Measurements from ENCODE around the gene MIEF2.
"Not testable (repeated sequence)": the region's sequence is repeated elsewhere in the genome, so short reads cannot be mapped to it uniquely, and the experiment has no call there.

The MIEF2 gene

GRCh38 chr17:18267927-18268711 is 7.7 kb downstream of the MIEF2 start:
- Histone ChIP-seq H3K4me3 (ENCODE audit: extremely low read depth, insufficient read depth, low read length, poor library complexity, severe bottlenecking) (no peak overlapping the region), H3K9me3 (ENCODE audit: control insufficient read depth, low read length) (no peaks in the 10 kb centered on the region), H3K27ac (ENCODE audit: low read depth, low read length, severe bottlenecking) (peak overlapping the region; percentile 91), H3K36me3 (ENCODE audit: control insufficient read depth, insufficient read depth, low read length) (peaks cover 37% of the 10 kb centered on the region), H3K4me1 (ENCODE audit: control insufficient read depth, insufficient read depth, low read length, poor library complexity, severe bottlenecking) (peaks cover 19% of the 10 kb centered on the region)
- 43 to 44% methylated on average over 11 to 12 of the region's 14 CpGs for WGBS, 2 experiments (ENCODE audit: insufficient coverage in 2 of 2)

DNA sequence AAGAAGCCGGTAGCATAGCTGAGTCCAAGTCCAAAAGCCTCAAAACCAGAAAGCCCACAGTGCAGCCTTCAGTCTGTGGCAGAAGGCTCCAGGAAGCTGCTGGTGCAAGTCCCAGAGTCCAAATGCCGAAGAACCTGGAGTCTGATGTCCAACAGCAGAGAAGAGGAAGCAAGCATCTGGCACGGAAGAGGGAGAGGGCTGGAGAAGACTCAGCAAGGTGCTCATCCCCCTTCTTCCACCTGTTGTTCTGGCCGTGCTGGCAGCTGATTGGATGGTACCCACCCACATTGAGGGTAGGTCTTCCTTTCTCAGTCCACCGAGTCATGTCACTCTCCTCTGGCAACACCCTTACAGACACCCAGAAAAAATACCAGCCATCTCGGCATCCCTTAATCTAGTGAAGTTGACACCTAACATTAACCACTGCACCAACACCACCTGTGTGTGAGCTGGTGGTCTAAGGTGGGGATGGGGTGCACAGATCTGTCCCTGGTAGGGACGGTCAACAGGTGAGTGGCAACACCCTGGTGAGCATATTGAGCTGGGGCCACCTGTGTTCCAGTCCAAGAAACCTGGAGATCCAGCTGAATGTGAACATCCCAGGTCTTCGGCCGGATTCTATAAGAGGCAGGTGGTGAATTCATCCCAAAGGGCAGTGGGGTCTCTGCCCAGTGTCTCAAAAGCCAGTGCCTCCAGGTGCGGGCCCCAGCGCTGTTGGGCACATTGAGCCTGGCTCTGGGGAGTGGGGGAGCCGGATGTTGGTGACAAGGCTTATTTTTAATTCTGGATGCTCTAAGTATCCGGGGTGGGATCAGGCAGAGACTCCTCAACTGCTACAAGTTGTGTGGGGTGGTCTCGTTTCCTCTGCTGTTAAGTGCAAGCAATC is 9.8 kb downstream of the MIEF2 start:
- Histone ChIP-seq H3K9me3 (ENCODE audit: control insufficient read depth, low read length) (no peaks in the 10 kb centered on the region), H3K4me1 (ENCODE audit: control insufficient read depth, insufficient read depth, low read length, poor library complexity, severe bottlenecking) (peaks cover 19% of the 10 kb centered on the region), H3K36me3 (ENCODE audit: control insufficient read depth, insufficient read depth, low read length) (peaks cover 34% of the 10 kb centered on the region), H3K27ac (ENCODE audit: low read depth, low read length, severe bottlenecking) (no peak overlapping the region), H3K4me3 (ENCODE audit: extremely low read depth, insufficient read depth, low read length, poor library complexity, severe bottlenecking) (no peak overlapping the region)
- 92 to 96% methylated on average over 8 to 12 of the region's 14 CpGs for WGBS, 2 experiments (ENCODE audit: insufficient coverage in 2 of 2)

DNA sequence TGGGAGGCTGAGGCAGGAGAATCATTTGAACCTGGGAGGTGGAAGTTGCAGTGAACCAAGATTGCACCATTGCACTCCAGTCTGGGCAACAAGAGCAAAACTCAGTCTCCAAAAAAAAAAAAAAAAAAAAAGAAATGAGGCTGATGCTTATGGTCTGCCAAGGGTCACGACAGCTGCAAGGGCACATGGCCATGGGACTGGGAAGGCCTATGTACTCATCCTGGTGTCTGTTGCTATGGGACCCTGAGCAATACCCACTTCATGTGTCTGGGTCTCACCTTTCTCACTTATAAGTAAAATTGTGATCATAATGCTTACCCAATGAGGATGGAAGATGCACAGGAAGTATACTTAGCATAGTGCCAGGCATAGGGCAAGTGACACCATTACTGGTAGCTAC is 16.6 kb downstream of the MIEF2 start:
- WGBS, 2 experiments (ENCODE audit: insufficient coverage in 2 of 2) = 86 to 100% methylated on average over 1 of the region's 1 CpG
- Histone ChIP-seq H3K27ac (ENCODE audit: low read depth, low read length, severe bottlenecking) (no peak overlapping the region), H3K4me1 (ENCODE audit: control insufficient read depth, insufficient read depth, low read length, poor library complexity, severe bottlenecking) (no peaks in the 10 kb centered on the region), H3K9me3 (ENCODE audit: control insufficient read depth, low read length) (no peaks in the 10 kb centered on the region), H3K4me3 (ENCODE audit: extremely low read depth, insufficient read depth, low read length, poor library complexity, severe bottlenecking) (no peak overlapping the region), H3K36me3 (ENCODE audit: control insufficient read depth, insufficient read depth, low read length) (peaks cover 85% of the 10 kb centered on the region)

DNA sequence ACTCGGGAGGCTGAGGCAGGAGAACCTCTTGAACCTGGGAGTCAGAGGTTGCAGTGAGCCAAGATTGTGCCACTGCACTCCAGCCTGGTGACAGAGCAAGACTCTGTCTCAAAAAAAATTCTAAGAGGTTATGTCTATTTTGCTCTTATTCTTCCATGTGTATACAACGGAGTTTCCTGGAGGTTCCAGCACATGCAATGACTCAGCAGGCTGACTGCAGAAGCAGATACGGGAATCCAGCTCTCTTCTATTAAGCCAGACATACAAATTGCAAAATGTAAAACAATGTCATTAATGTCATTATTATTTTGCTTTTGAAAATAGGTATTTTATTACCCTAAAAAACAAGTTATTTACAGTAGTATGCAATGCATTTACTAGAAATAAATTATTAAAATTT is 18.4 kb downstream of the MIEF2 start:
- WGBS, 2 experiments (ENCODE audit: insufficient coverage in 2 of 2) = 82 to 100% methylated on average over 1 to 2 of the region's 3 CpGs
- no peaks in the 10 kb centered on the region for H3K9me3 ChIP-seq (ENCODE audit: control insufficient read depth, low read length)
- H3K4me3 ChIP-seq (ENCODE audit: extremely low read depth, insufficient read depth, low read length, poor library complexity, severe bottlenecking) = no peak overlapping the region
- no peak overlapping the region for H3K27ac ChIP-seq (ENCODE audit: low read depth, low read length, severe bottlenecking)
- H3K4me1 ChIP-seq (ENCODE audit: control insufficient read depth, insufficient read depth, low read length, poor library complexity, severe bottlenecking) = no peaks in the 10 kb centered on the region
- peaks cover 91% of the 10 kb centered on the region for H3K36me3 ChIP-seq (ENCODE audit: control insufficient read depth, insufficient read depth, low read length)

GRCh38 chr17:18280249-18280648 is 19.8 kb downstream of the MIEF2 start:
- peaks cover 93% of the 10 kb centered on the region for H3K36me3 ChIP-seq (ENCODE audit: control insufficient read depth, insufficient read depth, low read length)
- H3K27ac ChIP-seq (ENCODE audit: low read depth, low read length, severe bottlenecking) = no peak overlapping the region
- H3K9me3 ChIP-seq (ENCODE audit: control insufficient read depth, low read length) = no peaks in the 10 kb centered on the region
- H3K4me3 ChIP-seq (ENCODE audit: extremely low read depth, insufficient read depth, low read length, poor library complexity, severe bottlenecking) = no peak overlapping the region
- 94 to 100% methylated on average over 4 of the region's 4 CpGs for WGBS, 2 experiments (ENCODE audit: insufficient coverage in 2 of 2)
- no peaks in the 10 kb centered on the region for H3K4me1 ChIP-seq (ENCODE audit: control insufficient read depth, insufficient read depth, low read length, poor library complexity, severe bottlenecking)

DNA sequence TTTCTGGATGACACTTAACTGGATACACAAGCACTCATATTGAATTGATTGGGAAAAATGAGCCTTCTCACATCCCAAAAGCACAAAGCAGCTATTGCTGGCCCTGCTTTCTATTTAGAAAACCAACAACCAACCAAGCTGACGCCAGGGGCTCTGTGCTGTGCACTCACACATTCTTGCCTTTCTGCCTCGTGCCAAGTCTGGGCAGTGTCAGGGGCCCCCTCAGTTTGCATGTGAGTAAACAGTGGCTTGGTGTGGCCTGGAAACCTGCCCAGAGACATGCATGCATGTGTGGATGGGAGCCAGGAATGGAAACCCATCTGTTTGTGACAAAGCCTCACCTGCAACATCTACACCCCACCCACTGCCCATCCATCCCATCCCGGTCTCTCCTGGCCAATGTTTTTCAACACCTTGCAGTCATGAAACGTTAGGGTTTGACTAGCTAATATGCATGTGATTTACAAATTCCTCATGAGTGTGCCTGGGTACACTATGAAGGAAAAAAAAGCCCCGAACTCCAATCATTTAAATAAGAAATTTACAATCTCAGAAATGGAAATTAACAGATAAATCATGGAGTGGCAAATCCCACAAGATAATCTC is 20.4 kb downstream of the MIEF2 start:
- peaks cover 98% of the 10 kb centered on the region for H3K36me3 ChIP-seq (ENCODE audit: control insufficient read depth, insufficient read depth, low read length)
- H3K4me1 ChIP-seq (ENCODE audit: control insufficient read depth, insufficient read depth, low read length, poor library complexity, severe bottlenecking) = no peaks in the 10 kb centered on the region
- H3K9me3 ChIP-seq (ENCODE audit: control insufficient read depth, low read length) = no peaks in the 10 kb centered on the region
- WGBS, 2 experiments (ENCODE audit: insufficient coverage in 2 of 2) = 100% methylated on average over 1 to 2 of the region's 5 CpGs
- no peak overlapping the region for H3K27ac ChIP-seq (ENCODE audit: low read depth, low read length, severe bottlenecking)
- H3K4me3 ChIP-seq (ENCODE audit: extremely low read depth, insufficient read depth, low read length, poor library complexity, severe bottlenecking) = no peak overlapping the region

DNA sequence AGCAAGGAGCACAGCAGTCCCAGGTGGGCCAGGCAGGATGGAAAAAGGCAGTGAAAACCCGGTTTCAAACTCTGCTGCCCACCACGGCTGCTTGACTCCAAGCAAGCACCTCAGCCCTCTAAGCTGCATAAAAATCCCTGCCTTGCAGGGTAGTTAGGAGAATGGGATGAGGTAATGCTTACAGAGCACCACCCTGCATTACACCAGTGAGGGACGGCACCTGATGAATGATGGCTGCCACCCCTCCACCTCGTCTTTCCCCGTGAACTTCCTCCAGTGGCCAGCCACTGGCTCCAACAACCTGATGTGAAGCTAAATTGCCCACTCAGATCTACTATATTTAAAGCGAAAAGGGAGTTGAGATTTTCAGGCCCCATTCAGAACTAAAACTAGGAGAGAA is 21.3 kb downstream of the MIEF2 start:
- H3K4me3 ChIP-seq (ENCODE audit: extremely low read depth, insufficient read depth, low read length, poor library complexity, severe bottlenecking) = no peak overlapping the region
- 80 to 96% methylated on average over 1 to 5 of the region's 6 CpGs for WGBS, 2 experiments (ENCODE audit: insufficient coverage in 2 of 2)
- no peaks in the 10 kb centered on the region for H3K9me3 ChIP-seq (ENCODE audit: control insufficient read depth, low read length)
- no peaks in the 10 kb centered on the region for H3K4me1 ChIP-seq (ENCODE audit: control insufficient read depth, insufficient read depth, low read length, poor library complexity, severe bottlenecking)
- peaks cover 98% of the 10 kb centered on the region for H3K36me3 ChIP-seq (ENCODE audit: control insufficient read depth, insufficient read depth, low read length)
- no peak overlapping the region for H3K27ac ChIP-seq (ENCODE audit: low read depth, low read length, severe bottlenecking)

- WGBS, 2 experiments (ENCODE audit: insufficient coverage in 2 of 2) = 95 to 98% methylated on average over 10 to 11 of the region's 11 CpGs
- Histone ChIP-seq H3K4me1 (ENCODE audit: control insufficient read depth, insufficient read depth, low read length, poor library complexity, severe bottlenecking) (no peaks in the 10 kb centered on the region), H3K27ac (ENCODE audit: low read depth, low read length, severe bottlenecking) (no peak overlapping the region), H3K9me3 (ENCODE audit: control insufficient read depth, low read length) (no peaks in the 10 kb centered on the region), H3K36me3 (ENCODE audit: control insufficient read depth, insufficient read depth, low read length) (peaks cover 97% of the 10 kb centered on the region), H3K4me3 (ENCODE audit: extremely low read depth, insufficient read depth, low read length, poor library complexity, severe bottlenecking) (no peak overlapping the region)
These were observed 24.8 kb downstream of the MIEF2 start for GRCh38 chr17:18285296-18285695.

DNA sequence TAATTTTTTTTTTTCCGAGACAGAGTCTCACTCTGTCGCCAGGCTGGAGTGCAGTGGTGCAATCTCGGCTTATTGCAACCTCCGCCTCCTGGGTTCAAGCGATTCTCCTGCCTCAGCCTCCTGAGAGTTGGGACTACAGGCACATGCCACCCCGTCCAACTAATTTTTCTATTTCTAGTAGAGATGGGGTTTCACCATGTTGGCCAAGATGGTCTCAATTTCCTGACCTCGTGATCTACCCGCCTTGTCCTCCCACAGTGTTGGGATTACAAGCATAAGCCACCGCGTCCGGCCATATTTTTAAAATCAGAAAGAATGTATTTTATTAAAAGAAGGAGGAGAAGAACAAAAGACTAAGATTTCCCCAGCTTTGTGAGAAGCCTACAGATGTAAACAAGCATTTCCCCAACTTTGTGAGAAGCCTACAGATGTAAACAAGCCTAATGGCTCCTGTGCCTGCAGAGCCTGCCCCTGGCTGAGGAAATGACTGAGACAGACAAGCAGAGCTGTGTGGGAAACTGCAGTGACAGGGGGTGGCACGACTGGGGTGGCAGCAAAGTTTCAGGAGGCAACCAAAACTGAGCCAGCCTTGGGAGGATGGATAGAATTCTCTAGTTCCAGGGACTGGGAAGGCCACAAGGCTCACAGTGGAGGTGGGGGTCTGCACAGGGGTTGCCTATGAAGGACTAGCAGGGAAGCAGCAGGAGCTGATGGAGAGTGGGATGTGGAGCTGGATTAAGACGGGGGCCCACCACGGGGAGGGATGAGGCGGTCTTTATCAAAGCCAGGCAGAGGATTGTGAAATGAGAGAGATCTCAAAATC is 31.5 kb downstream of the MIEF2 start:
- no peak overlapping the region for H3K27ac ChIP-seq (ENCODE audit: low read depth, low read length, severe bottlenecking)
- 93 to 97% methylated on average over 9 to 13 of the region's 15 CpGs for WGBS, 2 experiments (ENCODE audit: insufficient coverage in 2 of 2)
- H3K4me3 ChIP-seq (ENCODE audit: extremely low read depth, insufficient read depth, low read length, poor library complexity, severe bottlenecking) = no peak overlapping the region
- peaks cover 95% of the 10 kb centered on the region for H3K36me3 ChIP-seq (ENCODE audit: control insufficient read depth, insufficient read depth, low read length)
- H3K4me1 ChIP-seq (ENCODE audit: control insufficient read depth, insufficient read depth, low read length, poor library complexity, severe bottlenecking) = peaks cover 4% of the 10 kb centered on the region
- H3K9me3 ChIP-seq (ENCODE audit: control insufficient read depth, low read length) = no peaks in the 10 kb centered on the region

DNA sequence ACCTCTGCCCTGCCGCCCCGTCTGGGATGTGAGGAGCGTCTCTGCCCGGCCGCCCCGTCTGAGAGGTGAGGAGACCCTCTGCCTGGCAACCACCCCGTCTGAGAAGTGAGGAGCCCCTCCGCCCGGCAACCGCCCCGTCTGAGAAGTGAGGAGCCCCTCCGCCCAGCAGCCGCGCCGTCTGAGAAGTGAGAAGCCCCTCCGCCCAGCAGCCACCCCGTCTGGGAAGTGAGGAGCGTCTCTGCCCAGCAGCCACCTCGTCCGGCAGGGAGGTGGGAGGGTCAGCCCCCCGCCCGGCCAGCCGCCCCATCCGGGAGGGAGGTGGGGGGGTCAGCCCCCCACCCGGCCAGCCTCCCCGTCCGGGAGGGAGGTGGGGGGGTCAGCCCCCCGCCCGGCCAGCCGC is 37.6 kb downstream of the MIEF2 start:
- H3K27ac ChIP-seq (ENCODE audit: low read depth, low read length, severe bottlenecking); H3K9me3 ChIP-seq (ENCODE audit: control insufficient read depth, low read length); H3K4me1 ChIP-seq (ENCODE audit: control insufficient read depth, insufficient read depth, low read length, poor library complexity, severe bottlenecking); H3K4me3 ChIP-seq (ENCODE audit: extremely low read depth, insufficient read depth, low read length, poor library complexity, severe bottlenecking): not testable (repeated sequence)
- peaks cover 78% of the 10 kb centered on the region for H3K36me3 ChIP-seq (ENCODE audit: control insufficient read depth, insufficient read depth, low read length)
- 92 to 100% methylated on average over 1 to 15 of the region's 30 CpGs for WGBS, 2 experiments (ENCODE audit: insufficient coverage in 2 of 2)
